ENCODE results near the gene FSHR. TPM values are rescaled to one million over a fixed set of nuclear protein-coding genes. Genes with fewer than 3 reads are reported as not detected.

The FSHR gene
- total and polyA plus RNA-seq, 2 of the 8 experiments (the other 6 are each of a cell fraction or from before 2014, with no cell fraction given) = not detected

GRCh38 chr2:48939232-48939631 is 215.1 kb downstream of the FSHR start:
- no peak overlapping the region for H3K14ac ChIP-seq (ENCODE audit: insufficient read length)
- no peak for FAIRE-seq
- no peak overlapping the region for H2BK15ac ChIP-seq (ENCODE audit: low read length)
- H2AFZ ChIP-seq (ENCODE audit: low read length) = no peak overlapping the region
- H4K8ac ChIP-seq (ENCODE audit: extremely low read depth, insufficient read depth, low read length) = no peak overlapping the region
- no peak overlapping the region for H4K5ac ChIP-seq (ENCODE audit: insufficient read length, low read depth, low read length)
- H3K4me3 ChIP-seq (ENCODE audit: extremely low read depth in 1 of 4, insufficient read depth in 2 of 4, low read depth in 3 of 4, low read length in 4 of 4) = no peak overlapping the region
- no peaks in the 10 kb centered on the region for H3K36me3 ChIP-seq (ENCODE audit: control insufficient read depth in 2 of 4, insufficient read depth in 4 of 4, low read length in 3 of 4)
- ChIA-PET CTCF (ENCODE audit: partially characterized antibody) (interaction anchor here (1.0 kb wide), 1 partner anchor 212 kb away, joined by 3 read pairs; no protein-coding TSS in a partner anchor), POLR2A (ENCODE audit: partially characterized antibody) (no interaction called here)
- 93% methylated on average over 4 of the region's 4 CpGs; no CpG with 5 or more reads in 1 of the 2 experiments for WGBS, 2 experiments (ENCODE audit: extremely low coverage in 1 of 2, insufficient coverage in 1 of 2, insufficient read length in 1 of 2, insufficient replicate concordance in 2 of 2, low coverage in 1 of 2, low lambda C conversion rate in 2 of 2, missing lambda C conversion rate in 1 of 2)
- no peak overlapping the region for H3K23ac ChIP-seq (ENCODE audit: insufficient read length)
- no peak overlapping the region for H2BK5ac ChIP-seq (ENCODE audit: low read depth, low read length)
- no peak overlapping the region for H3K27ac ChIP-seq (ENCODE audit: low read depth, low read length)
- H2BK120ac ChIP-seq (replicated peaks; ENCODE audit: low read depth, low read length) = no peak overlapping the region
- TF ChIP-seq TEAD4 (IDR thresholded peaks at IDR 0.05; ENCODE audit: low read depth, low read length) (no peak), BACH1 (IDR thresholded peaks at IDR 0.05; ENCODE audit: low read length) (no peak), FOSL1 (IDR thresholded peaks at IDR 0.05; ENCODE audit: insufficient read depth, low read depth, low read length) (no peak), CHD1 (IDR thresholded peaks at IDR 0.05; ENCODE audit: low read depth, low read length) (no peak), SP1 (IDR thresholded peaks at IDR 0.05; ENCODE audit: low read depth, low read length) (no peak), CHD2 (IDR thresholded peaks at IDR 0.05; ENCODE audit: low read length) (no peak), TCF12 (IDR thresholded peaks at IDR 0.05; ENCODE audit: low read depth, low read length) (no peak)
- H2BK12ac ChIP-seq (ENCODE audit: low read depth, low read length) = no peak overlapping the region
- no peak overlapping the region for H4K91ac ChIP-seq (replicated peaks; ENCODE audit: insufficient read length, low read length)
- H3K23me2 ChIP-seq (ENCODE audit: low read depth, low read length) = no peaks in the 10 kb centered on the region; the same call in 1 of the 2 replicates
- H3K4me2 ChIP-seq (ENCODE audit: insufficient read depth in 1 of 2, low read depth in 2 of 2, low read length in 2 of 2) = no peak overlapping the region
- H3K9me3 ChIP-seq (ENCODE audit: insufficient read depth in 2 of 2, low read depth in 1 of 2, low read length in 1 of 2) = no peaks in the 10 kb centered on the region
- no peak overlapping the region for H3K4ac ChIP-seq (replicated peaks; ENCODE audit: insufficient read length, low read depth, low read length)
- H4K20me1 ChIP-seq (replicated peaks in 1 of 2; ENCODE audit: control insufficient read depth in 1 of 2, insufficient read depth in 2 of 2, low read length in 2 of 2) = no peaks in the 10 kb centered on the region
- H3K79me2 ChIP-seq (ENCODE audit: control insufficient read depth in 1 of 2, insufficient read depth in 2 of 2, low read length in 2 of 2) = no peaks in the 10 kb centered on the region
- no peak overlapping the region for H3K9ac ChIP-seq (replicated peaks in 1 of 4; ENCODE audit: extremely low read depth in 1 of 4, low read depth in 3 of 4, low read length in 3 of 4)
- 0 out of 7 replicates have a peak, but pooled peaks cover 0 to 2% (median 0%) of the 10 kb centered on the region in 4 experiments for H3K4me1 ChIP-seq (replicated peaks in 1 of 4; ENCODE audit: control insufficient read depth in 3 of 4, insufficient read depth in 4 of 4, low read length in 3 of 4)
- H2BK20ac ChIP-seq (ENCODE audit: low read length) = no peak overlapping the region
- H3K27me3 ChIP-seq (replicated peaks in 1 of 4; ENCODE audit: control insufficient read depth in 3 of 4, extremely low read depth in 1 of 4, insufficient read depth in 3 of 4, low read length in 3 of 4) = no peaks in the 10 kb centered on the region
- DNase-seq (ENCODE audit: low read depth in 1 of 2, low spot score in 2 of 2) = no peak
- no peak overlapping the region for H2AK5ac ChIP-seq (ENCODE audit: low read depth, low read length)
- H3K18ac ChIP-seq (ENCODE audit: extremely low read depth, low read length) = no peak overlapping the region
- H3K79me1 ChIP-seq (ENCODE audit: low read depth, low read length) = no peaks in the 10 kb centered on the region
- no peak overlapping the region for H3K56ac ChIP-seq (replicated peaks; ENCODE audit: insufficient read length, low read depth, low read length)
